GM10847 (cell line): ENCODE measurements around the gene ASB2.

Experiments
- POLR2A ChIP-seq: IDR thresholded peaks from 2 replicates; pipeline ENCODE4 v1.6.1; 2011; ENCODE audit not compliant: insufficient read length; ENCODE audit errors: extremely low read depth

ASB2 gene

GRCh38 chr14:93976477-93977057, at the start of gene ASB2:
Gene ASB2, minus strand, starts transcription at chr14:93976570. Its CDS starts 12,031 bp downstream, at chr14:93964539.
- no peak for TF ChIP-seq POLR2A

DNA sequence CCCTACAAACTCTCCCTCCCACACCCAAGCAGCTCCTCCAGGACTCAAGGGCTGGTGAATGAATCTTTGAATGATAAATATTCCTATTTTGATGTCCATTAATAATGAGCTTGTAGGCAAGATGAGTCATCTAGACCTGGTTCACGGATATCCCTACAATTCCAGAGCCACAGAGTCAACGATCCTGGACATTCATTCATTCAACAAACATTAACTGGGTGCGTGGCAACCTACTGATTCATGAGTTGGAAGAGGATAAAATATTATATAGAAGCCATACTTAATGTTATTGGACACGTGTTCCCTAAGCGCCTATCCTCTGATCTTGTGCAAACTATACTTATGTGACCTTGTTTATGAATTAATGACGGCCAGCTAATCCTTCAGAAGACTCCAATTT, 49.4 kb upstream of the ASB2 start:
- no peak for TF ChIP-seq POLR2A

- no peak for TF ChIP-seq POLR2A
These were observed 48.2 kb upstream of the ASB2 start for GRCh38 chr14:94024549-94024948.

DNA sequence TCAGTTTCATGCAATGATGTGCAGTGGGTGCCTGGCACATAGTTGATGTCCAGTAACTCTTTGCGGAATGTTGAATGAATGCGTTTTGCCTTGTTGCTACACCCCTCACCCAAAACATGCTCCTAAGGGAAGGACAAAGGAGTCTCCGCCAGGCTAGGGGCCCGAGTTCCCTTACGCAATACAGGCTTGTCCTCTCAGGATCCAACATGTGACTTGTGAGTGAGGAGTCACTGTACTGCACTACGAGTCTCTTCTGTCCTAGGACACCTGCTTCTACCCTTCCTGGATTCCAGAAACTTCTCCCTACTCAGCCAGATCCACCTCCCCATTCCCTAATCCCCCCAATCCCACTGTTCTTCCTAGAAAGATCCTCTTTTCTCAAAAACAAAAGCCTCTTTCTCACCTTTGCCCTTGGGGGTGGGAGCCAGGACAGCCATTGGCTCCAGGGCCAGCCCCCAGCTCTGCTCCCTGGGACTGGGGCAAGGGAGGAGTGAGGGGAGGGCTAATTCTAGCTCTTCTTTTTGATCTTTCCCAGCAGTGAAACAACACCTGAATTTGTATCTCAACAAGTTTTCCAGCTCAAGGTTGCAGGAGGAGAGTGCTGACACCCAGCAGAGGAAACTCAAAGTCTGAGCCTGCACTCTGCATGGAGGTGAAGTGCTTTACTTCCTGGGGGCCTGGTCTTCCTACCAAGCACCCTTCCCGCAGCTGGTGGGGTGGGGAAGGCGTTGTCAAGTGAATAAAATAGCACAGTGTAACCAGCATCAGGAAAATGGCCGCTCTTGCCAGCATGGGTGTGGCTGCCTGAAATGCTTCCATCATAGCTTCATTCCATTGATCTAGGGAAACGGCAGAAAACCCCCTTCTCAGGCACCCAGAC, 46.4 kb upstream of the ASB2 start:
- TF ChIP-seq POLR2A: no peak

DNA sequence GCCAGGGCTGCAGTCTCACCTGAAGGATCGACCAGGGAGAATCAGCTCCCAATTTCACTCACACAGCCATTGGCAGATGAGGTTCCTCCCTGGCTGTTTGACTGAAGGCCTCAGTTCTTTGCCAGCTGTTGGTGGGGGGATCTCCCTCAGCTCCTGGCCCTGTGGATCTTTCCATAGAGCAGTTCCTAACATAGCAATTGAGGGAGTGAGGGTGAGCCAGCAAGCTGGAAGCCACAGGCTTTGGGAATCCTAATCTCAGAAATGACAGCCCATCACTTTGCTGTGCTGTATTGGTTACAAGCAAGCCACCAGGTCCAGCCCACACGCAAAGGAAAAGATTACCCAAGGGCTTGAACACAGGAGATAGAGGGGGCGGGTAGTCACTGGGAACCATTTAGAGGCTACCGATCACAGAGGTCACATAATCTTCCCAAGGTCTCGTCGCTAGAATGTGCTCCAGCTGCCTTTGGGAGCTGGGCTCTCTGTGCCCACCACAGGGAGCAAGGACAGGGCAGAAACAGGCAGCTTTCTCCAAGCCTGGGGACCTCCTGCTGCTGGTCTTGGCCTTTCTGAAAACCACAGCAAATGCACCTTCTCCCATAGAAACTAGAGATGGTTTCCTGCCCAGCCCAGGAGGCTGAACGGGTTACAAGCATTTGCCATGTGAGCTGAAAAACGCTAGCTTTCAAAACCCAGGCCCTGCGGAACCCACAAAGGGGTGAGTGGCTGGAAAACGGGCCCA, 45.2 kb upstream of the ASB2 start:
- no peak for TF ChIP-seq POLR2A

DNA sequence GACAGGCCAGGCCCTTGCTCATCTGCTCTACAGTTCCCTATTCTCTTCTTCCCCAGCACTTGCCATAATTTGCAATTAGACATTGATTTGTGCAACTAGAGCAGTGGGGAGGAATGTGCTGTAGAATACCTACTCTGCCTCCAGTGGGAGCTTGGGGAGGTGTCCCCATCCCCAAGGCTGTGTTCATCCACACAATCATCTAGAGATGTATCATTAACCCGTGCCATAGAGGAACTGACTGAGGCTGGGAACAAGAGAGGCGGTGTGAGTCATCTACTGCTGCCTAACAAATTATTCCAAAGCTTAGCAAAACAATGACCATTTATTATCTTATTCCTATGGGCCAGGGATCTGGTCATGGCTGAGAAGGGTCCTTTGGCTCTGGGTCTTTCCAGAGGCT, 44.6 kb upstream of the ASB2 start:
- TF ChIP-seq POLR2A: no peak

DNA sequence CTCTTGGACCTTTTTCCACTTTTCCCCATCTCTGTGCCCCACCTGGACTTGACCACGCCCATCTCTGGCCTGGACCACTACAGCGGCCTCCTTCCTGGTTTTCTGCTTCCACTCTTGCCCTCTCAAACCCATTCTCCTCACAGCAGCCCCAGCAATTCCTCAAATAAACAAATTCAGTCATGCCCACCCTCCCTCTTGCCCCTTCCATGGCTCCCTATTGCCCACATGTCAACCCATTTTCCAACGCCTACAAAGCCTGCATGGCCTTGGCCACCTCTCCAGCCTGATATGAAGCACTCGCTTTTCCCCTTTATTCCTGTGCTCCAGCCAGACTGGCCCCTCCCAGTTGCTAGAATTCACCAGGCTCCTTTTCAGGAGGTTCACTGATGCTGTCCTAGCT, 43.9 kb upstream of the ASB2 start:
- TF ChIP-seq POLR2A: no peak

DNA sequence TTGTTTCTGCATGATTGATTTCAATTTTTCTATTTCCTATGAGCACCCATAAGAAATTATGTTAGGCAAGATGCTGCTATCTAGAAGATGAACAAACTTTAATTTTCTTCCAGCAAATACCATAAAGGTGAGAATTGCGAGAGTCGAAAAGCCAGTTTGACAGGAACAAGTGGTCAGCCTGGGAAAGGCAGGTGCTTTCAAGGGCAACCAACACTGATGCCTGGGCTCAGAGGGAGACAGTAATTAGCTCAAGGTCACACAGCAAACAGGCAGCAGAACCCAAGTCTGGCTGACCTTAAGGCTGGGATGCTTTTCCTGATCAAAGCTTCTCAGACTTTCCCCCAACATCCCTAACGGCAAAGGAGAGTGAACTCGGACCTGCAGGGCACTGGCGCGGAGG, 43.0 kb upstream of the ASB2 start:
- no peak for TF ChIP-seq POLR2A

GRCh38 chr14:94018308-94018707, 41.9 kb upstream of the ASB2 start:
- TF ChIP-seq POLR2A: no peak

DNA sequence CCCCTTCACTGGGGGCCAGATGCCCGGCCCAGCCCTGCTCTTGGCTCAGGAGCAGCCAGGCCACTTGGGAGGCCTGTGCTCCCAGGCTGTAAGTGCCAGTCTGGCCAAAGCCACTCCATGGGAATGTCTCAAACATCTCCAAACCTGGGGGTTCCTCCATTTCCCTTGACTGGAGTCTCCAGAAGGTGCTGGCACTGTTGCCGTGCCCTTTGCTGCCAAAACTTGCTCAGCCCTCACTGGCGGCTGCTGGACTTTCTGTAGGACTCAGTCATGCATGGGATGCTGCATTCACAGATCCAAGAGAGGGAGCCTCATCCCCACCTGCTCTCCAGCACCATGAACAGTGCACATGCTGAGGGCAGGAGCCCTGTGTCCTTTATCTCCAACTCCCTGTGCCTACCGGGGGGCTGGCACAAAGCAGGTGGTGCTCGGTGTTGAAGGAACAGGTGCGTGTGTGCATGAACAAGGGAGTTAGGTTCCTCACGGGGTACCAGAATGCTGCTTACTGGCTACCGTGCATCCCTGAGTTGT, 40.1 kb upstream of the ASB2 start:
- TF ChIP-seq POLR2A: no peak

GRCh38 chr14:94015223-94015622, 38.9 kb upstream of the ASB2 start:
- TF ChIP-seq POLR2A: no peak

DNA sequence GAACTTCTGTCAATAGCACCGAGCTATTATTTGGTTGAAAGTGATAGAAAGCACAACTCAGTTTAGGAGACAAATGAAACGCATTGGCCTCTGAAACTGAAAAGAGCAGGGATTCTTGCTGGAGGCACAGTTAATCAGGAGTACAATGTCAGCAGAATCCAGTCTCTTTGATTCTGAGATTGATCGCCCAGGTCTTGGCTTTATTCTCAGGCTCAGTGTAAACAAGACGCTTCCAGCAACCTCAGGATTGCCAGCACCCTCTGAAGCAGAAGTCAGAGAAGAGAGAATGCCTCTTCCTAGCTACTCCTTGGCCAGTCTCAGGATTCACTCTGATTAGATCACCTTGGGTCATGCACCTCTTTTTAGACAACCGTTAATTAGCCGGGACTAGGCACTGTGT, 38.0 kb upstream of the ASB2 start:
- no peak for TF ChIP-seq POLR2A

- TF ChIP-seq POLR2A: no peak
These were observed 35.4 kb upstream of the ASB2 start for GRCh38 chr14:94011795-94012194.

GRCh38 chr14:94010625-94011024, 34.3 kb upstream of the ASB2 start:
- no peak for TF ChIP-seq POLR2A

DNA sequence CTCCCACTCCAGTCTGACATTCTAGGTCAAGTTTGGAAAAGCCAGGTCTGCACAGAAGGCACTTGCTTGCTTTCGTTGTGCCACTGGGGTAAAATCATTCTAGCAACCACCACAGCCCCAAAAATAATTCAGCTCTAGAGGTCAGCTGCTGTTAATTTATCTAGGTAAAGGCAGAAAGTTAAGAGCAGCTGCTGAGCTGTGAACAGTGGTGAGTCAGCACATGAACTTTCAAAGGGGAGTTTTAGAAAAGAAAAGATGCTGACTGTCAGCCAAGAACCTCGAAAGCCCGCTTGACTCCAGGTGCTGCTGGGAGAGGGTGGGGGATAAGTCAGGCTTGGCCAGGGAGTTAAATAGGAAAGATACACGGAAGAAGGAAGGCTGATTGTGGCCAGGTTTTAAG, 33.4 kb upstream of the ASB2 start:
- no peak for TF ChIP-seq POLR2A

GRCh38 chr14:94008234-94008633, 31.9 kb upstream of the ASB2 start:
- TF ChIP-seq POLR2A: no peak
